HG02642 (cell line): ENCODE data around the gene CSNK1A1.
"Not testable (repeated sequence)": the region's sequence is repeated elsewhere in the genome, so short reads cannot be mapped to it uniquely, and the experiment has no call there.

Experiments
- ATAC-seq: cut with Tn5 transposase; IDR thresholded peaks from one replicate; pipeline ENCODE4 v1.9.1; 2021; ENCODE audit warnings: mild to moderate bottlenecking; ENCODE audit not compliant: unreplicated experiment, poor library complexity

CSNK1A1 gene

DNA sequence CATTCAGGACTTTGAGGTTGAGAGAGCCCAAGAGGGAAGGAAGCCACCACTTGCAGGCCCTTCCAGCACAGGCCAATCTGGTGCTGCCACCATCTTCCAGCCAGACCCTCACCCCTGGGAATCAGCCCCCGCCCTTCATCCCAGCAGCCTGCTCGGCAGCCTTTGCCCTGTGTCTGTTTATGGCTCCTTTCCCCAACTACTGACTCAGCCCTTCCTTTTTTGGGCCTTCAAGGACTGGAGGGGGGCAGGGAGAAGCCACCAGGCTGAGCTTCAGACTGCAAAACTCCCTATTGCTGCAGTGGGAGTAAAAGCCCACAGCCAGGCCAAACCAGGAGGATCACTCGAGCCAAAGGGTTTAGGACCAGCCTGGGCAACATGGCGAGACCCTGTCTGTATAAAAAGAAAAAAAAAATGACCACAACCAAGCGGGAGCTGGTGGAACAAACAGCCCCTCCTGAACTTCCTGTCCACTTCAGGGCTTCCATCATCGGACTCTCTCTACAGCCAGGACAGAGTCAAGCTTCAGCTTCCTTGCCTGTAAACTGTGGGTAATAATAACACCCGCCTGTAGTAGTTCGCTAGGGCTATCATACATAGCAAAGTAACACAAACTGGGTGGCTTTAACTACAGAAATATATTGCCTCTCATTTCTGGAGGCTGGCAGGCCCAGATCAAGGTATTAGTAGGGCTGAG is 86.3 kb downstream of the CSNK1A1 start:
- no peak for ATAC-seq

DNA sequence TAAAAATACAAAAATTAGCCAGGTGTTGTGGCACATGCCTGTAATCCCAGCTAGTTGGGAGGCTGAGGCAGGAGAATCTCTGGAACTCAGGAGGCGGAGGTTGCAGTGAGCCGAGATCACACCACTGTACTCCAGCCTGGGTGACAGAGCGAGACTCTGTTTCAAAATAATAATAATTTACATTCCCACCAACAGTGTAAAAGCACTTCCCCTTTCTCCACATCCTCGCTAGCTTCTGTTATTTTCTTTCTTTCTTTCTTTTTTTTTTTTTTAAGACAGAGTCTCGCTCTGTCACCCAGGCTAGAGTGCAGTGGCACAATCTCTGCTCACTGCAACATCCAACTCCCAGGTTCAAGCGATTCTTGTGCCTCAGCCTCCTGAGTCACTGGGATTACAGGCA is 89.3 kb downstream of the CSNK1A1 start:
- not testable (repeated sequence) for ATAC-seq

DNA sequence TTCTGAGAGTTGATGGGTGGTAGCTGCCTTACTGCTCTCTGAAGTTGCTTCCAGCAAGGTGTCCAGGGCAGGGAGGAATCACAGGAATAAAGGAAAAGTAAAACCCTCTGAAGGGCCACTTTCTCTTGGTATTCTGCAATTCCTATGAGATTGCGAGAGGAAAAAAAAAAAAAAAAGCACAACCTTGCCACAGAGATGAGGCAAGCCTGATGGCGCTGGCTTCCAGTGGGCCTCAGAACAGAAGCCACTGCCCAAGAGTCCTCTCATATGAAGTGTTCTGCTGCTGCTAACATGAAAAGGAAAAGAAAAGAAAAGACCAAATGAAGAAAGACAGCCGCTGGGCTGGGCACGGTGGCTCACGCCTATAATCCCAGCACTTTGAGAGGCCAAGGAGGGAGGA is 91.3 kb downstream of the CSNK1A1 start:
- no peak for ATAC-seq

DNA sequence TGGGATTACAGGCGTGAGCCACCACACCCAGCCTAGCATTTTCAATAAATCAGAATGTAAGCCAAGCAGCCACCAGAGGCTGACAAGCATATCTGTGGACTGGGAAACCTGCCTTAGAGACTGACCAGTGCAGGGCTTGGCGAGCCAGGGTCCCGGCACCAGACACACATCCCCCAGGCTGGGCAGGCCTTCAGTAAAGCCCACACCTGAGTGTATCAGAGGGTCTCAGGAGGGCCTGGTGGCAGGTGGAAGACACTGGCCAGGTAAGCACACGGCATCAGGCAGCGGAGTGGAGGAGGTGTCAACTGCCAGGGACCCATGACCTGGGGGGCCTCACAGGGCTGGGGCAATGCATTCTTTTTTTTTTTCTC is 93.9 kb downstream of the CSNK1A1 start:
- no peak for ATAC-seq

DNA sequence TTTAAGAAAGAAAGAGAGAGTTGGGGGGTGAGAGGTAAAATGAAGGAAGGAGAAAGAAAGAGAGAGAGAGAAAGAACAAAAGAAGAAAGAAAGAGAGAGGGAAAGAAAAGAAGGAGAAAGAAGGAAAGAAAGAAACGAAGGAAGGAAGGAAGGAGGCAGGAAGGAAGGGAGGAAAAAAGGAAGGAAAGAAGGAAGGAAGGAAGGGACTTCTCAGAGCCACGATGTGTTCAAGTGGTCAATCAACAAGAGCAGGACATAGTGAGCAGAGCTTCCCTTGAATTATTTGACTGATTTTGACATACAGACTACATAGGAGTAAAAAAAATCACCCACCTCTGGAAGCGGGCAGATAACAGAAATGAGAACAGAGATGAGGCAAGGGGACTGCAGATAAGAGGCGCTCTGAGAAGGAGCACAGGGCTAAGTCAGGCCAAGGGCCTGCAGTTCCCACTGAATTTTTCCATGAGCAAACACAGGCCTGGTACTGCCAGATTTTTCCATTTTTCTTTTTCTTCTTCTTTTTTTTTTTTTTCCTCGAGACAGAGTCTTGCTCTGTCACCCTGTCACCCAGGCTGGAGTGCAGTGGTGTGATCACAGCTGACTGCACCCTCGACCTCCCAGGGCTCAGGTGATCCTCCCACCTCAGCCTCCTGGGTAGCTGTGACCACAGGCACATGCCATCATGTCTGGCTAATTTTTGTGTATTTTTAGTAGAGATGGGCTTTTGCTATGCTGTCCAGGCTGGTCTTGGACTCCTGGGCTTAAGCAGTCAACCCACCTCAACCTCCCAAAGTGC is 94.4 kb downstream of the CSNK1A1 start:
- ATAC-seq: no peak

DNA sequence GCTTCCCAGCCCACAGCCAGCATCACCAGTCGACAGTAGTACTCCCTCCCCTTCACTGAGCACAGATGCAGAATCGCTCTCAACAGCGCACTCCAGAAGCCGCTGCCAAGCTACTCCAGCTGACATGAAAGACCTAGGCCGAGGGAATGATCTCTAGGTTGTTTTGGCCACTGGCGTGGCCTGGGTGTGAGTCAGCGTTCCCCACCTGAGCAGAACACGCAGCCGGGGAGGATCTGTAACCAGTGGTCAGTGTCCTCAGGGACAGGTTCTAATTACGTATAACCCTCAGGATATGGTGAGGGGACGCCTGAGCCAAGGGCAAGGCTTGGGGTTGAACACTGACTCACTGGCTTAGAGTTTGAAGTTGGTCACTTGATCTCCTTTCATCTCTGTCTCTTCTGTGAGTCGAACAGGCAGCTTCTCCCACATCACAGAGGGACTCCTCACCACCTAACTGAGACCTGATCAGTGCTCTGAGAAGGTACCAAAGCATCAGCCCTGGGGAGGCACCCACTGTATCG is 95.3 kb downstream of the CSNK1A1 start:
- no peak for ATAC-seq

DNA sequence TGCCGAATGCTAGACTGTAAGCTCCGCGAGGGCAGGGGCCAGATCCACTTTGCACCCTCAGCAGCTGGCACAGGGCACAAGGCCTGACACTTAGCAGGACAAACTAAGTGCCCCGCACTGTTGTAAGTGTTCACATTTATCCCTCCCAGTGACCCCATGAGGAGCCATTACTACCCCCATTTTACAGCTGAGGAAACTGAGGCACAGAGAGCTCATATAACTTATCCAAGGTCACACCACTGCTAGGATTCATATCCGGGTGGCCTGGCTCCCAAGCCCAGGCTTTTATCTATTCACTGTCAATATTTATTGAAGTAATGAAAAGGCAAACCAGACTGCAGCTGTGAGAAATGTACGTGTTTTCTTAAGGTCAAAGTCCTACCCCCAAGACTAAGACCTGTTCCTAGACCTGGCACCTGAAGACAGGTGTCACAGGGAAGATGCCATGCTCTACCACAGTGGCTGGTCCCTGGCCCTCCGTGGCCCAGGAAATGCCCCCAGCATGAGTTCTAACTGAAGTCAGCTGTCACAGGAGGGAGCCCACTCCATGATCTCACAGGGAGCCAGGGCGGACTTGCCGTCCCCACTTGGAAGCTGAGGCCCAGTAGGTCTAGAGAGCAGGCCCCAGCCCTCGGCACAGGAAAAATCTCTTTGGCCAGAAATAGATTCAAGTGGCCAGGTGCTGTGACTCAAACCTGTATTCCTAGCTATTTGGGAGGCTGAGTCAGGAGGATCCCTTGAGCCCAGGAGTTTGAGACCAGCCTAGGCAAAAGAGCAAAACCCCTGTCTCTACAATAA is 97.4 kb downstream of the CSNK1A1 start:
- ATAC-seq: no peak

DNA sequence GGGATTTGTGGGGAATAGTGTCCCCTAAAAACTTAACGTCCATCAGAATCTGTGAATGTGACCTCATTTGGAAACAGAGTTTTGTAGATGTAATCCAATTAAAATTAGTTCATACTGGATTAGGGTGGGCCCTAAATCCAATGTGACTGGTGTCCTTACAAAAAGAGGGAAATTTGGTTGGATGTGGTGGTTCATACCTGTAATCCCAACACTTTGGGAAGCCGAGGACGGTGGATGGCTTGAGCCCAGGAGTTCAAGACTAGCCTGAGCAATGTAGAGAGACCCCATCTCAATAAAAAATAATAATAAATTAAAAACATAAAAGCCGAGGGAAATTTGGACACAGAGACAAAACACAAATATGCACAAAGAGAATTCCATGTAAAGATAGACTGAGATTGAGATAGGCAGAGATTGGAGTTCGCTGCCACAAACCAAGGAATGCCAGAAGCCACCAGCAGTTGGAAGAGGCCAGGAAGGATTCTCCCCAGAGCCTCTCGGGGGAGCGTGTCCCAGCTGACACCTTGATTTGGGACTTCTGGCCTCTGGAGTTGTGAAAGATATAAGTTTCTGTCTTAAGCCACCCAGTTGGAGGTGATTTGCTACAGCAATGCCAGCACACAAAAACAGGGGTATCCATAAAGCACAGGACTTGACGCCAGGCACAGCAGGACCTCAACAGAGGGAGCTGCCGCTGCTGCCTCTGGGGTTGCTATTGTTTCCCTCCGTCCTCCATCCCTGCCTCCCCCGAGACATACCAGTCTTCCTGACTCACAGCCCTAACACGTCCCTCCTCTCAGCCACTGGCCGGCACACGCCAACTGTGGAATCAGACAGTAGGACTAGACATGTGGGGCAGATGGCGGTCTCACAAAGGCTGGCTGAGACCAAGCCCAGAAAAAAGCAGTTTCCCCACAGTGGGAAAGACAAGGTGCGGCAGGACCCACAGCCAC is 98.3 kb downstream of the CSNK1A1 start:
- no peak for ATAC-seq

DNA sequence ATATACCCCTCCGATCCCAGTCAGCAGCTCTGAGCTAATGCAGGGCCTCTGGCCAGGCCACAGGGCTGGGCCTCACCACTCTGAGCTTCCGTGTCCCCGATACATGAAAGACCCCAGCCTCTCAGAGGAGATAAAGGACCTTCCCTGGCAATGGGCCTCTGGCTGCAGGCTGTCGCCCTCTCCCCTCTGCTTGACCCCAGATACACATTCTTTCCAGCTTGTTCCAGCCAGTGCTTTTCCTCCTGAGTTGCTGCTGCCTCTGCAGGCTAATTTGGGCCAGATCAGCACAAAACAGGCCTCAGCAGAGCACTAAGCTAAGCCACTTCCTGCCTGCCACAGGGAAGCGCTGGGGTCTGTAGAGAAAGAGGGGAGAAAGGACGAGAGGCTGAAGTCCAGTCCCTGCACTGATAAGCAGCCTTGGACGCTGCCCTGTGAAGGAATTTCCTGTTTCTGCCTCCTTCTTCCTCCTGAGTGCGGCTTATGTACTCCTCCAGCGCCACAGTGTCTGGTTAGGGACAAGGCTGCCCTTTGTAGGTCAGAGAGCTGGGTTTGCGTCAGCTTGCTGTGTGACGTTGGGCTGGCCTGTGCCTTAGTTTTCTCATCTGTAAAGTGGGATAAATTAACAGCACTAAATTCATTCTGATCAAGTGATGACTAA is 99.1 kb downstream of the CSNK1A1 start:
- no peak for ATAC-seq

DNA sequence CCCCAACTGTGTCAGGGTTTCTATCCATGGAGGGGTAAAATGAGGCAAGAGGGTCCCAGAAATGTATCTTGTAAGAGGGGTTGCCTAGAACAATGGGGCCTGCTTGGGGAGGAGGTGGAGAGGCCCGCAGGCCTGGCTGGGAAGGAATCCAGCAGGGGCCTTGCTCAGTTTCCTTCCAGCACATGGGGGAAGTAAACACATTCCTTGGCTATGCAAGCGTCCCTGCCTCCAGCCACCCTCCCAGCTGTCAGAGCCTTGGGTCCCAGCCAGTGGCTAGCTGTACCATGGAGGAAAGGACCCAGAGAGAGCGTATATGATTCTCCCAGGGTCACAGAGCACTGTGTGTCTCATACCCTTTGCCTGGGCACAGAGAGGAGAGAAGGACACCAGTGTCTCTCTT is 101.0 kb downstream of the CSNK1A1 start:
- no peak for ATAC-seq

DNA sequence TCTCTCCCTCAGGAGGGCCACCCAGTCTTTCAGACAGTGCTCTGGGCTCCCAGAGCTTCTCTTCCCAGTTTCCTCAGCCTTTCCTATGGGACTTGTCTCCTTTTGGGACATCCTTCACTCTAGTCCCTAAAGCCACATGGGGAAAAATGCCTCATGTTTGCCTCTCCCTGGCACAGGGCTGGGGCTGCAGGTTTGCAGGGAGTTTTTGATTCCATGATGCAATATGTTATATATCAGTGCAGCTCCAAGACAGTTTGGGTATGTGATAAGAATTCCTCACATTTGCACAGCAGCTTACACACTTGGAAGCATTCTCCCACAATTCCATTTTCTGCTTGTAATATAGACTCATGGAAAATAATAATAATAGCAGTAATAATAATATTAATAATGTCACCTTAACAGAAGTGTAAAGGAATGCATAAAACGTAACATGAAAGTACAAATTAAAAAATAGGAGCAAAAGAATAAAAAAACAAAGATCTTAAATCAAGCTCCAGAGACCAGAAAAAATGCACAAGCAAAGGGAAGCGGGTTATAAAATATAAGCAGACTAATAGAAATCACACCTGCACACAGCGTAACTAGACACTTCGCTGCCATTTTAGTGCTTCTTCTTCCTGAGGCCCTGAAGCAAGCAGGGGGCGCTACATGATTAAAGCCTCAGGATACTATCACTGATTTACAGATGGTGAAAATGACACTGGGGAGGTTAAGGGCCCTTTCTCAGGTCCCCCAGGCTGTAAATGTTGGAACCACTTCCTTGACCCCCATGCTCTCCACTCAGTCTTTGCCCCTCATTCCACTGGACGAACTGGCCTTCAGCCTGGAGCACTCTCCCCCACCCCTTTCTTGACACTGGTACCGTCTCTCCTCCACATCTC is 102.2 kb downstream of the CSNK1A1 start:
- ATAC-seq: no peak

DNA sequence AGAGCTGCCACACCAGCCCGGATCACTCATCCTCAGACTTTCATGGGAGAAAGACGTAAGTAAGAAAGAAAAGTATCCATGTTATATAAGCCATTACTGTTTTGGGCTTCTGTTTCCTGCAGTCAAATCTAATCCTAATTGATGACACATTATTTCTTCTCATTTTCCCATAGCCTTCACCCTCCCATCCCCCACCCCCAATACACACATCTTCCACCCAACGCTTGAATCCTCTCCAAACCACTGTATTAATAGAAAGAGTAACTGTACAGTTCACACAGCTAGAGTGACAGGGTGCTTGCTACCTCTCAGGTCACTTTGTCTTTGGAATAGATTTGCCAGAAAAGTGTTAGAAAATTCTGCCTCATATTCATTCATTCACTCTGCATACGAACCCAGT is 102.8 kb downstream of the CSNK1A1 start:
- ATAC-seq: no peak

DNA sequence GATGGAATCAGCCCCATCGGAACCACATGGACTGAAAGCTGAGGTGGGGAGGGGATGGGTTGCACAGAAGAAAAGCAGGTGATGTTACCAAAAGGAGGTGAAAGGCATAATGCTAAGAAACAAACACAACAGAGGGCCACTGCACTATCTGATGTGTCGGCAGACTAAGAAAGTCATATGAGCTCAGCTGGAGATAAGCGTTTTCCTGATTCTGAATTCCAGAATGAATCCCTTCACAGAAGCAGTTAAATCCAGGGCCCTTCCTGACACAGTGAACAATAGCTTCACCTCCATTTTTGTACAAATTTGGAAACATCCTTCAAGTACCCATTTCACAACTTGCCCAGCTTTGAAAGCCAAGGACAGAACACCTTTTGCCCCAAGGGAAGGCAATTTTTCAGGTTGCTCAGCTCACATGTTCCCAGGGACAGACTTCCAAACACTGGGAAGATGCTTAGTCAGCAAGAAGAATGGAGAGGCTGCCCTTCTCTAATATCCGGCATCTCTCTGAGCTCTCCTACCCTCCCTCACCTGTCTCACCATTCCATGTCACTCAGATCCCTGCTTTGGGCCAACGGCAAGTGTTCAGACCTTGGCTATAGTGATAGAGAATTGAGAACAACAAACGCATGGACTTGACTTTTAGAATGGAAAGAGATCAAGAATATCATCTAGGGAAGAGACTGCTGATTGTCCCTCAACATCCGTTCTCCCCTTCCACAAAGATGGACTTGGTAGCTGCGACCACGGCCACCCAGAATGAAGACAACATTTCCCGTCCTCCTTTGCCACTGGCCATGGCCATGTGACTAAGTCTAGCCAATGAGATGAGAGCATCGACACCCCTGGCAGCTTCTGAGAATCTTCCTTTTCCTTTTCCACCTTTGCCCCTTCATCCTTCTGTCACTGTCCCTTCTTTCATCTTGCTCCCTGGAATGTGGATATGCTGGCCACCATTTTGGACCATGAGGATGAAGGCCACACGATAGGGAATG is 103.6 kb downstream of the CSNK1A1 start:
- ATAC-seq: no peak

DNA sequence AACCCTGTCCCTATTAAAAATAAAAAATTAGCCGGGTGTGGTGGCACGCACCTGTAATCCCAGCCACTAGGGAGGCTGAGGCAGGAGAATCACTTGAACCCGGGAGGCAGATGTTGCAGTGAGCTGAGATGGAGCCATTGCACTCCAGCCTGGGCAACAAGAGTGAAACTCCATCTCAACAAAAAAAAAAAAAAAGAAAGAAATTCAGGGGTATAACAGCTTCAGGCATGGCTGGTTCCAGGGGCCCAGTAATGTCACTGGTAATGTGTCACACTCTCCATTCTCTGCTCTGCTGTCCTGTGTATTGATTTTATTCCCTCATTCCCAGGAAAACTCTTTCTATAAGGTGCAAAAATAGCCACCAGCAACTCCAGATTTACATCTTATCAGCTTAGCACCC is 104.4 kb downstream of the CSNK1A1 start:
- not testable (repeated sequence) for ATAC-seq

DNA sequence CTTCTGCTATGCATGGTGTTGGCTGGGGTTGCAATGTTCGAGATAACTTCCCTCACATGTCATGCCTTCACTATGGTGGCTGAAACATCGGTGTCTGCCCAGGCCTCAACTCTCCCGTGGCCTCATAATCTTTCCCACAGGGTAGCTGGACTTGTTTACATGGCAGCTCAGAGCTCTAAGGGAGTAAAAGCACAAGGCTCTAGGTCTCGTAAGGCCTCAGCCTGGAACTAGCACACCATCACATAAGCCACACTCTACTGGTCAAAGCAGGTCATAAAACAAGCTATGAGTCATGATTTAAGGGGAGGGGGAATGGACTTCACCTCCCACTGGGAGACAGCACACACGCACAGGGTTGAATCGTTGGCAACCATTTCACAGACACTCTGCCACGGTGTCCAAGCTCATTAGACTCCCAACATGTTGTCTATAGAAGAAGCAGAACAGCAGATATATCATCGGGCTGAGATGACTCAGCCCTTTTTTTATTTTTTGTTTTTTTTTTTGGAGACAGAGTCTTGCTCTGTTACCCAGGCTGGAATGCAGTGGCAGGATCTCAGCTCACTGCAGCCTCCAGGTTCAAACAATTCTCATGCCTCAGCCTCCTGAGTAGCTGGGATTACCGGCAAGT is 105.4 kb downstream of the CSNK1A1 start:
- ATAC-seq: no peak

DNA sequence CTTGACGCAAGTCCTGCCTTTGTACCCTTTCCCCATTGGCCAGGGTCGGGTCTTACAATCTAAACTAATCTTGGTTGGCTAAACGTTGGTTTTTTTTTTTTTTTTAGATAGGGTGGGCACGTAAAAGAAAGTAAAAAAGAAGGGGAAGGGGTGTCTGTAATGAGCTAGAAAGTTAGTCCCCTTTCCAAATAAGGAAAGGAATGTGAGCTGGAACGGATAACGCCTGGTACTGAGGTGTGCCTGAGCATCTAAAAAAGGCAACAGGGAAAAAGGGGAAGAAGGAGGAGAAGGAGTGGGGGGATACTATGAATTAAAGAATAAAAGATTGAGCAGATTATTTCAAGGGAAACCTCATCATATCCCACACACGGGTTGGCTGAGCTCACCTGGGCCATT is 105.9 kb downstream of the CSNK1A1 start:
- ATAC-seq: no peak

DNA sequence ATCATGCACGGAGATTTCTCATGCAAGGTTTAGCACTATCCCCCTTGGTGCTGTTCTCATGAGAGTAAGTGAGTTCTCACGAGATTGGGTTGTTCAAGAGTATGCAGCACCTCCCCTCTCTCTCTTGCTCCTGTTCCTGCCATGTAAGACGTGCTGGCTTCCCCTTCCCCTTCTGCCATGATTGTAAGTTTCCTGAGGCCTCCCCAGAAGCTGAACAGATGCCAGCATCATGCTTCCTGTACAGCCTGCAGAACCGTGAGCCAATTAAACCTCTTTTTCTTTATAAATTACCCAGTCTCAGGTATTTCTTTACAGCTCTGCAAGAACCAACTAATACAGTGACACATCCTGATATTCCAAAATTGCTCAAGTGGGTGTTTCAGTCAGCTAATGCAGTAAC is 106.8 kb downstream of the CSNK1A1 start:
- not testable (repeated sequence) for ATAC-seq
